HG03439 (cell line): Measurements from ENCODE around the gene IQGAP2.
"Not testable (repeated sequence)": the region's sequence is repeated elsewhere in the genome, so short reads cannot be mapped to it uniquely, and the experiment has no call there.

ENCODE experiments used
- ATAC-seq: cut with Tn5 transposase; IDR thresholded peaks from one replicate; pipeline ENCODE4 v1.9.1; 2021; ENCODE audit warnings: mild to moderate bottlenecking, moderate library complexity; ENCODE audit not compliant: unreplicated experiment

The IQGAP2 gene

DNA sequence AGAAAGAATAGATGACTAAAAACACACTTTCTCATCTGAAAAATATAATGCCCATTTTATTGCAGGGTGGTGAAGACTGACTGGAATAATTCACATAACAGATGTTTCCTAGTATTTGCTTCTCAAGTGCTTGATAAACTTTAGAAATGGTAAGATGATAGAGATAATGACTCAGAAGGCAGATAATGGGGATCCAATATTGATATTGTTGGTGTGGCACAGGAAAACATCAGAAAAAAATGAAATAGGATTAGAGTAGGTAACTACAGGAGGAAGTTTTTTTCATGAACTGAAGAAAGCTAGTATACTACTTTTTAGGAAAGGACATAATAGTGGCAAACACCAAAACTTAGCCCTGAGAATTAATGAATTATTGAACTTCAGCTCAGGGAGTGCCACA, 240.3 kb downstream of the IQGAP2 start:
- ATAC-seq = no peak

DNA sequence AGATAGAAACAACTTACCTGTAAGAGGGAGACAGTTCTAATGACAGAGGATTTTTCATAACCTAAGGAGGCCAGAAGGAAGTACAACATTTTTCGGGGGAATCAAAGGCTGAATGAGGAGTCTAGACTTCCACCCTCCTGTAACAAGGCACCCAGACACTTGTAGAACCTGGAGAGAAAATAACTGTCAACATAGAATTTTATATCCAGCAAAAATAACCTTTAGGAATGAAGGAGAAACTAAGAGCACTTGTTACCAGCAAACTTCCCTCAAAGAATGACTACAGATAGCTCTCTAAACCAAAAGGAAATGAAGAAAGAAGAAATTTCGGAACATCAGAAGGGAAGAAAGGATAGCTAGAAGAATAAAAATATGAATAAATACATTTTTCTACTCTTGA, 246.1 kb downstream of the IQGAP2 start:
- no peak for ATAC-seq

DNA sequence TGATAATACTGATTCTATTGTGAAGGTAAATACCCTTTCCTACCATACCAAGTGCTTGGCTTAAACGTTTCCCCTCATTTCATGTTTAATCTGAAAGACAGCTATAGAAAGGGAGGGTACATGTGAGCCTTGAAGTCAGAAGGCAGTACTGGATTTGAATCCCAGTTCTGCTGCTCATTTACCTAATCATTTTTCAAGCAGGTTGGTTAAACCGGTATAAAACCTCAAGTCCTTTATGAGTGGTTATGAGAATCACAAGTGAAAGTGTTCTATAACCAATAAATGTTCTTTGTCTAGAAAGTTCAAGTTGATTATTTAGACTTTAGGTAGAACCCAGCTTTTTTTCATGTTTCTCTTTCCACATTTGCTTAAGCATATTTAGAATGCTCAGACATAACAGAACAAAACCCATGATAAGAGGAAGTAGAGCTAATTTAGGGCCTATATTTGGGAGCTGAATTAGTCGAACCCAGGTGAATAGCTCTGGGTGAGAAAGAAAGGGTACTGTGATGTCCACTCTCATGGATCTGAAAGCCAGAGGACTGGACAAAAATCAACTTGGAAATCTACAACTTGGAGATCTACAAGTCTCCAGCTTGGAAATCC, 249.8 kb downstream of the IQGAP2 start:
- no peak for ATAC-seq

DNA sequence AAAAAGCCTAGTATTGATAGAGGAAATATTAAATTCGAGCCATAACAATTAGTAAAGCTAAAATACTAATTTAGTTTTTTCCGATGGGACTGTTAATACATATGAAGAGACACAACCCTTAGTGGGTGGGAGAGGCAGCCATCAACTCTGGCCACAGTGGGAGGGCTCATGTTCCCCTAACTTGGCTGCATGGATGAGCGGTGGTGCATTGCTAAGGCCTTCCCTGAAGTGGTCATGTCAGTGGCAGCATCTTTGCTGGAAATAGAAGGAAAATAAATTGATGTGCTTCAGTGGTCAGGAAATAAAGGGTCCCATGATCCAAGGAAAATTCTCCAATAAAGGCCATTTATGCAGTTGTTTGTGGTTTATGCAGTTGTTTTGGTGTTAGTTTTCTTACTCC, 254.0 kb downstream of the IQGAP2 start:
- ATAC-seq = no peak

DNA sequence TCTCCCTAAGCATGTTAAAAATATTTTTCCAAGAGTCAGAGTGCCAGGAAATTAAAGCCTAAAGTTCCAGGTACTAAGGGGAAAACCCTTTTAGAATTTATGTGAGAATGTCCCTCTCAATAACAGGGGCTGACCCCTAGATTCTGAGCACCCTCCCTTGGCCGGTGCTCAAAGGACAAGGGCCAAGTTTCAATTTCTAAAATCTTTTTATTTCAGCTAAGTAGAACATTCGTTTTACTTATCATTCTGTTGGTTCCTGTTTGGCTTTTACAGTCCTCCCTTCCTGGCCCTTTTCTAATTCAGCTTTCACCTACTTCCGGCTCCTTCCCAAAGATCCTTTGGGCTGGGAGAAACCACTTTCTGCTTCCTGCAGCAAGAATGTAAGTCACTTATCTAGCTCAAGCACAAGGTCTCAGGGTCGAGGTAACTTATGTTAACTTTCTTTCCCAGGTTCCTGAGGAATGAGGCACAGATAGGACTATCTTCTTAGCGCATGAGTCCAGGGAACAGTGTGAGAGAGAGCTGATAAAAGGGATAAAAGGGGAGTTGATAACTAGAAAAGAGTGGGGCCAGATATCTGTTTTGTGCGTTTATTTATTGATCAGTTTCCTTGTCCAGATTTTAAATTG, 254.7 kb downstream of the IQGAP2 start:
- ATAC-seq = no peak

DNA sequence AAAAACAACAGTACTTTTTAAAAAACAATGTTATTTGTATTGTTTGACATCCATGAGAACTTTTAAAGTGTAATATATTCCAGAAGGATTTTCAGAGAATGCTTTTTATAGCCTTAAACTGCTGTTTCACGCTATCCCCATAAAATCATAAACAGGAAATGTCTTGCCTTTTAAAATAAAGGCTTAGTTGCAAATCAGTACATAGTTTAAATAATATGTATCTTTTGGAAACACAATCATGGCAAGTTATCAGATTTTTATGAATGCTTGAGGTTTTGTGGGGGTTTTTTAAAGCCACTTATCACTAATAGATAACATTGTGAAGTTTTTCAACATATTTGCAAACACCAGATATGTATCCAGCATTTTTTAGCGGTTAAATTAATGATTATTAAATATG, 257.3 kb downstream of the IQGAP2 start:
- ATAC-seq = no peak

DNA sequence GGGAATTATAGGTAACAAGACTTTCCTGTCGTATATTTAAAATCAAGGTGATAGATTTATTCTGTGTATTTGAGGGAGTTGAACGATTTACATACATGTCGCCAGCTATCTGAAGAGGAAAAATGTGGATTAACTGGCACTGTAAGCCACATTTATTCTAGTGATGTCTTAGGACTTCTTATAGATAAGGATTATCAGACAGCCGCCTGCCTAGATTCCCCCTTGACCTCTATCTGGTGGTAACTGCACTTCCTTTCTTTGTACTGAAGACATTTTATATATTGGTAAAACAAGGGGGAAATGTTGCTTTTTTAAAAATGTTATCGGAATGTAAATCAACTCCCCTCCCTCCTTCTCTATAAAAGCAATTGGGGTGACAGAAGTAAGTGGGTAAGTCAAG, 259.4 kb downstream of the IQGAP2 start:
- no peak for ATAC-seq

DNA sequence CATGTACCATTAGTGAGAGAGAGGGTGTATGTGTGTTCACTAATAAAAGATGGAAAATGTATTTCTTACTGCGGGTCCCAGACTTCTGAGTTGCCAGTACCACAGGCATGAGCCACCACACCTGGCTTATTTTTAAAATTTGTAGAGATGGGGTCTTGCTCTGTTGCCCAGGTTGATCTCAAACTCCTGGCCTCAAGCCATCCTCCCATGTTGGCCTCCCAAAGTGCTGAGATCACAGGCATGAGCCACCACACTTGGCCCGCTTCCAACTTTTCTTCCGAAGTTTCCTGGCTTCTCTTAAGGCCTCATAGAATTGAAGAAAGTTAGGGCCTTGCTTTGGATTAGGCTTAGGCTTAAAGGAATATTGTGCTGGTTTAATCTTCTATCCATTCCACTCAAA, 260.5 kb downstream of the IQGAP2 start:
- no peak for ATAC-seq

DNA sequence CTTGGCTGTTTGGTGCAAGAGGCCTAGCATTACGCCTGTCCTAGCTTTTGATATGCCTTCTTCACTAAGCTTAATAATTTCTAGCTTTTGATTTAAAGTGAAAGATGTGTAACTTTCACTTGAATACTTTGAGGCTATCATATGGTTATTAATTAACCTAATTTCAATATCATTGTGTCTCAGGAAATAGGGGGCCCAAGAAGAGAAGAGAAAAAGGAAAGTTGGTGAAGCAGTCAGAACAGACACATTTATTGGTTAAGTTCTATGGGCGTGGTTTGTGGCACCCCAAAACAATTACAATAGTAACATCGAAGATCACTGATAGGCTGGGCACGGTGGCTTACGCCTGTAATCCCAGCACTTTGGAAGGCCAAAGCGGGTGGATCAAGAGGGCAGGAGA, 261.0 kb downstream of the IQGAP2 start:
- no peak for ATAC-seq

DNA sequence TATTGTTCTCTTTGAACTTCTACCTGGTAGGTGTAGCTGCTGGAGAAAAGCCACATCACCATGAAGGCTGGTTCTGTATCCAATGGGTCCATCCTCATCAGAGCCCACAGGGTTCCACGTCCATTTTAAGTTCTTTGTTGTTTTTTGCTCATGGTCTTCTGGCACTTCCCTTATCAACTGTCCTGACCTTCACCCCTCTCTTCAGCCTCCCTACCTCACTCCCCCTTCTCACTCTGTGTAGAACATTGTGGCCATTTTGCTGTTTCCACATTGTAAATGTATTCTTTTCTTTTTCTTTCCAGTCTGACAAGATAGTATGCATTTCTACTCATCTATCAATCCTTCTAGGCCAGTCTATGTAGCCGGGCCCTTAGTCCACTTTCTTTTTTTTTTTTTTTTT, 264.4 kb downstream of the IQGAP2 start:
- no peak for ATAC-seq

DNA sequence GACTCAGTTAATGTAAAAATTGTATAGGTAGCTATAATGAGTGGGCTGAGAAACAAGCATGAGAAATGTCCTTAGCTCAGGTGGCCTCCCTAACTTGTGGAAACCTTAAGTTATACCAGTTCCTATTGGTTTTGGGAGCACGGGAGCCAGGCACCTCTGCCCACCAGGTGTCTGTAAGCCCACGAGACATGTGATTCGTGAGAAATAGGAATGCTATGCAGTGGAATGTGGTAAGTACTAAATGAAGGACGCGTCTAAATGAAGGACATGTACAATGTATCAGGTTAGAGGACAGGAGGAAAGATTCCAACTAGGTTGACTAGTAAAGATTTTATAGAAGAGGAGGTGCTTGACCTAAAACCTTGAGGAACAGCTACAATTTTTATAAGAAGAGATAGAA, 266.2 kb downstream of the IQGAP2 start:
- no peak for ATAC-seq

DNA sequence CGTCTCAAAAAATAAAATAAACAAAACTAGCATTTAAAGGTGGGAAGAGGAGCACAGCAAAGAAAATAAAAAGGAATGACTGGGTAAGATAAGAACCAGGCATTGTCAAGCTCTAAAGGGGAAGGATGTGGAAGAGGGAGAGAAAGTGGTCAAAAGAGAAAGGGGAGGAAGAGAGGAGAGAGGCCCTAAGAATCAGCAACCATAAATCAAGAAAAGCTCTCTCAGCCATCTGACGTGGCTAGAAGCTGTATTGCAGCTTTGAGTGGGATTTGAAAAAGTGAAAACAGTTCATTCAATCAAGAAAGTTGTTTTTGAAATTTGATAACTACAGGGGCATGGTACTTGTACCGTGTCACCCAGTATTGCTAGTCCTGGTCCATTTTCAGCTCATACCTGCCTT, 267.4 kb downstream of the IQGAP2 start:
- no peak for ATAC-seq

DNA sequence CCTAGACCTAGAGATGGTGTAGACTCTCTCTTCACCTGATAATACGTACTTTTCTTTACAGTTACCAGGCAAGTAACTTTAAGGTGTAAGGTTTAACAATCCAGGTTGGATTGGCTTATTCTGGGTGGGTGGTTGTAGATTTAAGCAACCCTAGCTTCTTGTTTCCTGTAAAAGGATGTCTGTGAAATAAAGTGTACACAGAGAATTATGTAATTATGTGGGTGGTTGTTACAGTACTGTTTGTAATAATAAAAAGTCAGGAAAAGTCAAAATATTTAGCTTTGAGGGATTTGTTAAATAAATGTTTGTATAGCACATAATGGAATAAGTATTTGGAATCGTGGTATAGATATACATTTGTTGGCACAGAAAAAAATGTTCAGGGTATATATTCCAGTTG, 269.2 kb downstream of the IQGAP2 start:
- no peak for ATAC-seq

DNA sequence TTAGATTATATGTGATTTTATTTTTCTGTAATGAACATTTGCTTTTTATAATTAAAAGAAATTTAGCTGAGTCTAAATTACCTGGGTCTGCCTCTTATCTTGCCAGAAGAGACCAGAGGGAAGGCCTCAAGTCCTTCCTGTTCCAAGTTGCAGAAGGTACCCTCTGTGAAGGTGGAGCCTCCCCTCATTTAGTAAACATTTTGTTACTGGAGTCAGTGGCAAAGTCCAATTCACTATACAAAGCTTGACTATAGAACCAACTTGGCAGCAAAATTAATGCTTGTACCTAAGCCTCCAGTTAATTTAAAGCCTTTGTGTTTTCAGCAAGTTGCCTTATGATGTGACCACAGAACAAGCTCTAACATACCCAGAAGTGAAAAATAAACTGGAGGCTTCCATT, 270.0 kb downstream of the IQGAP2 start:
- ATAC-seq = no peak

DNA sequence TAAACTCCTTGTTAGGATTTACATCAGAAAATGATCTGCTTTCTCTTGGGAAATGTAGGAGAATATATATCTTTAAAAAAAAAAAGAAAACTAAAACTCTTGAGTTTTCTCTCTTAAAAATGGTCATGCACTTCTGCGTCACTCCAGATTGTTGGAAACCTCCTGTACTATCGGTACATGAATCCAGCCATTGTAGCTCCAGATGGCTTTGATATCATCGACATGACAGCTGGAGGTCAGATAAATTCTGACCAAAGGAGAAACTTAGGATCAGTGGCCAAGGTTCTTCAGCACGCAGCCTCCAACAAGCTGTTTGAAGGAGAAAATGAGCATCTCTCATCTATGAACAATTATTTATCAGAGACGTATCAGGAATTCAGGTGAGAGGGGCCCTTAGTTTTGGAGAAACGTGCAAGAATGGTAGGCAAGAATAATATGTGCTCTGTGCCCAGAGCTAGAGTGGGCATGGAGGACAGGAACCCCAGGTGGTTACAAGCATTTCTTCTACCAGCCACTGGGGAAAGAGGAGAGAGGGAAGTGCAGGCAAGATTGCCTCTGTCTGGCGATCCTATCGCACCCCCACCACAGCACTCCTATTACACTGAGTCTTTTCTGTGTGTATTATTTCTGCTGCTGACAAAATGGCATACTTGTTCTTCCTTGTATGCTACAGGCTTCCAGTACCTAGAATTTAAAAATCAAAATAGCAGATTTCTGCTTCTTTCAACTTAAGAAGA, 271.4 kb downstream of the IQGAP2 start:
- ATAC-seq = no peak

DNA sequence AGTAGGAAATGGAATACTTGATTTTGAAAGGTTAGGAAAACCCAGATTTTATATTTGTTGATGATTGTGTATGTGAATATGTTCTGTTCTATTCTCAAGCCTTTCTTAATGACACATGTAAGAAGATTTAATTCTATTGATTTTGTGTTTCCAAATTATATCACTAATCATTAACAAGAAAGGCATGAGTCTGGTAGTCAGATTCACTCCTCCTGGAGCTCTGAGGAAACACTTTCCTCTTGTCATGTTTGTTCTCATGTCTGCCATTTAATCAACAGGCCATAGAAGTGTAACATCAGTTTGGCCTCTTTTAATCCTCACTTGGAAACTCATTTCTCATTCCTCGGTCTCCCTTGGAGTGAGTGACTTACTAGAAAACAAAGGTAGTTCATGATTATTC, 272.3 kb downstream of the IQGAP2 start:
- ATAC-seq = no peak

DNA sequence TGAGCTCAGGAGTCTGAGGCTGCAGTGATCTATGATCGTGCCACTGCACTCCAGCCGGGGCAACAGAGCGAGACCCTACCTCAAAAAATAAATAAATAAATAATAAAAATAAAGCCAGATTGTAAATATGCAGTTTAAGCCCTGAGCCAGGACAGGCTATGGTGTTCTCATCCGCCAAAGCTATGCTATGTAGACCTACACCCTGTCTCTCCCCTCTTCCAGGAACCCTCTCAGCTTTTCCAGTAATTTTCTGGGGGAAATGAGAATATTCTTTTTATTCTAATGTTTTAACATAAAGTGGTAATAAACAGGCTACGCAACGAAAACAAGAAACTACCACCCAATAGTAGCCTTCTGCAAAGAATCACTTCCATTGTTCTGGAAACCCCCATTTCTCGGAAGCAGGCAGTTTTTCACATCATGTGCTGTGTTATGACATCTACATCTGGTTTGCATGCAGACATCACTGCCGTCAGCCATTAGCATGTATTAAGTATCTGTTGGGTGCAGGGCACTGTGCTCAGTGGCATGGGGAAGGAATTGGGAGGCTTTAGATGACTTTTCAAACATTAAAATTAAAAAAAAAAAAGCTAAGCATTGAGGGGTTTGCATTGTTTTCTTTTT, 274.9 kb downstream of the IQGAP2 start:
- ATAC-seq = no peak

DNA sequence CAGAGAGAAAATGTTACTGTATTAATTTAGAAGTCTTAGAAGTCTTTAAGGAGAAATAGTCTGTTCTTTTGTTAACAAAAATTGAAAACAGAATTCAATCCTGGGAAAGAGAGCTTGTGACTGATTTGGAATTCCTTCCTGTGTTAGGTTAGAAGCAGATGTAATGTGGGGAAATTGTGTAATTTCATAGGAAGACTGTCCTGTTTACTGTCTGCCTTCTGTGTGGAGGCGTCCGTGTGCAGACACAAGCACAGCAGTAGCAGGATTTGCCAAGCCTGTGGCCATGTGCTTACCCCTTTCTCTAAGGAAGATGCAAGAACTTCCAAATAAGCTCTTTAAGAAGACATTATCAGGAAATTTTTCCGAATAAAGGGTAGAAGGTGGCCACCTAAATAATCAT, 276.1 kb downstream of the IQGAP2 start:
- no peak for ATAC-seq

DNA sequence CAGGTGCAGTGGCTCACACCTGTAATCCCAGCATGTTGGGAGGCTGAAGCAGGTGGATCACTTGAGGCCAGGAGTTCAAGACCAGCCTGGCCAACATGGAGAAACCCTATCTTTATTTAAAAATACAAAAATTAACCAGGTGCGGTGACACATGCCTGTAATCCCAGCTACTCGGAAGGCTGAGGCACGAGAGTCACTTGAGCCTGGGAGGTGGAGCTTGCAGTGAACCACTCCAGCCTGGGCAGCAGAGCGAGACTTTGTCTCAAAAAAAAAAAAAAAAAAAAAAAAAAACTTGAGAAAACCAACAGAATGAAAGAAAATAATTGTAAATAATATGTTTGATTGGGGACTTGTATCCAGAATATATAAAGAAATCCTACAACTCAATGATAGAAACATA, 277.7 kb downstream of the IQGAP2 start:
- not testable (repeated sequence) for ATAC-seq

DNA sequence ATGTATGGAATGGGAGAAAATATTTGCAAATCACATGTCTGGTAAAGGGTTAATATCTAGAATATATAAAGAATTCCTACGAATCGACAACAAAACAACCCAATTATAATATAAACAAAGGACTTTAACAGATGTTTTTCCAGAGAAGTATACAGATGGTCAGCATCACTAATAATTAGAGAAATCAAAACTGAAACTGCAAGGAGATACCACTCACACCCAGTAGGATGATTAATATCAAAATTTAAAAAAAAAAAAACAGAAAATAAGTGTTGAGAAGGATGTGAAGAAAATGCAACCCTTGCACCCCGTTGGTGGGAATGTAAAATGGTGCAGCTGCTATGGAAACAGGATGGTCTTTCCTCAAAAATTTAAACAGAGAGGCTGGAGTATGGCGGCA, 278.2 kb downstream of the IQGAP2 start:
- no peak for ATAC-seq

DNA sequence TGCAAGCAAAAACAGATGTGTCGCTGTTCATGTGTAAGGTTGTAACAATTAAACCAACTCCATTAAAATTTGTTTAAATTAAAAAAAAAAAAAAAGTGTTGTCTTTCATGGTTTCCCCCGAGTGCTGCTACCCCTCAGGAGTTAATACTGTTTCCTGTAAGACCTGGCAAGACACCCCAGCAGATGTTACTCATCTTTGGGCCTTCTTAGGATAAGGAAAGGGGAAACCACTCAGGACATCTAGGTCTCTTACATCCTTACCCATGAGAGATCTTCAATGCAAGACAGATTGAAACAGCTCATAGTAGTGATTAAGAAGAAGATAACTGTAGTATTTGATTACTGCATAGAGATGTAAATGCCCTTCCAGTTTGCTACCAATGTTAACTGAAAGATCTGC, 279.3 kb downstream of the IQGAP2 start:
- no peak for ATAC-seq
